Astrocyte (in vitro differentiated cells and primary cell): ENCODE data around the gene ZNF335.

Experiments used
- EZH2 ChIP-seq: IDR thresholded peaks from 2 replicates; pipeline ENCODE4 v1.6.1; 2012; ENCODE audit warnings: mild to moderate bottlenecking, low read length, inconsistent platforms; ENCODE audit not compliant: insufficient read depth
- TF ChIP-seq, protein P1 (sequence below): IDR thresholded peaks from 2 replicates; pipeline ENCODE4 v1.5.1; 2011; ENCODE audit warnings: low read depth, mild to moderate bottlenecking, inconsistent platforms, low read length, moderate library complexity; ENCODE audit not compliant: insufficient read depth

DNA sequence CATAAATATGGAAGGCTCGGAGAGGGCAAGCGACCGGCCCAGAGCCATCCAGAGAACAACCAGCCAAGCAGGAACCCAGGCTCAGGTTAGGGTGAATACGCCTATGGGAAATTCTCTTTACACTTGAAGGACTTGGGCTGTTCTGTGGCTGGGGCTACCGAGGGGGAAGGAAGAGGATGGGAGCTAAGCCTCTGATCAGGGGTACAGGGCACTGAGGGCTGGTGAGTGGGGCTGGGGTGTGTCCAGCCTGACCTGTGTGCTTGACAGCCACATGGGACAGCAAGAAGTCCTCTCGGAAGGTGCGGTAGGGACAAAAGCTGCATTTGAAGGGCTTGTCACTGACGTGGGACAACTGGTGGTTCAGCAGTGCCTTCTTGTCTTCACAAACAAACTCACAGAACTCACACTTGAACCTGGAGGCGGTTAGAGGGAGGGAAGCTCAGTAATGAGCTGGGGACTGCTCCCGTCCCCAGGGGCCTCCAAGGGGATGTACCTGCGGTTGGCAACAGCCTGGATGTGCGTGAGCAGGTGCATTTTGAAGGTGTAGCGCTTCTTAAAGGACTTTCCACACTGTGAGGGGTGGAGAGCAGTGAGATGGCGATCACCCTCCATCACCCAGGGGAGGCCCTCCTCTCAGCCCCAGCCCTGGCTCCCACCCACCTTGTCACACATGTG is 11.9 kb downstream of the ZNF335 start:
- TF ChIP-seq, protein P1, sequence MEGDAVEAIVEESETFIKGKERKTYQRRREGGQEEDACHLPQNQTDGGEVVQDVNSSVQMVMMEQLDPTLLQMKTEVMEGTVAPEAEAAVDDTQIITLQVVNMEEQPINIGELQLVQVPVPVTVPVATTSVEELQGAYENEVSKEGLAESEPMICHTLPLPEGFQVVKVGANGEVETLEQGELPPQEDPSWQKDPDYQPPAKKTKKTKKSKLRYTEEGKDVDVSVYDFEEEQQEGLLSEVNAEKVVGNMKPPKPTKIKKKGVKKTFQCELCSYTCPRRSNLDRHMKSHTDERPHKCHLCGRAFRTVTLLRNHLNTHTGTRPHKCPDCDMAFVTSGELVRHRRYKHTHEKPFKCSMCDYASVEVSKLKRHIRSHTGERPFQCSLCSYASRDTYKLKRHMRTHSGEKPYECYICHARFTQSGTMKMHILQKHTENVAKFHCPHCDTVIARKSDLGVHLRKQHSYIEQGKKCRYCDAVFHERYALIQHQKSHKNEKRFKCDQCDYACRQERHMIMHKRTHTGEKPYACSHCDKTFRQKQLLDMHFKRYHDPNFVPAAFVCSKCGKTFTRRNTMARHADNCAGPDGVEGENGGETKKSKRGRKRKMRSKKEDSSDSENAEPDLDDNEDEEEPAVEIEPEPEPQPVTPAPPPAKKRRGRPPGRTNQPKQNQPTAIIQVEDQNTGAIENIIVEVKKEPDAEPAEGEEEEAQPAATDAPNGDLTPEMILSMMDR: no peak
- TF ChIP-seq EZH2: no peak
